Thoracic aorta (tissue), 2 donors: ENCODE results near the gene ST7. TPM values are rescaled to one million over a fixed set of nuclear protein-coding genes. Genes with fewer than 3 reads are reported as not detected.

ENCODE experiments used
- ATAC-seq: fragments of 150-250 bp; one replicate; pipeline ENCODE4 v1.8.0; 2017; ENCODE audit warnings: low read depth; ENCODE audit not compliant: insufficient number of reproducible peaks, low FRiP score
- DNase-seq: peaks from one replicate; pipeline ENCODE4 v3.0.0-alpha.2; 2020; ENCODE audit warnings: low spot score
- H3K27ac ChIP-seq, 2 donors: fragments of 200-600 bp; sonication (generic); 1 replicate in 1 of 2; 2 replicates in 1 of 2; pipeline ENCODE4 v1.5.1; 2016; ENCODE audit warnings: mild to moderate bottlenecking in 2 of 2, moderate library complexity in 2 of 2
- H3K27me3 ChIP-seq: fragments of 200-600 bp; sonication (generic); replicated peaks from 2 replicates; pipeline ENCODE4 v1.6.0; 2016; ENCODE audit warnings: mild to moderate bottlenecking; ENCODE audit not compliant: insufficient read depth
- H3K36me3 ChIP-seq: fragments of 200-600 bp; sonication (generic); one replicate; pipeline ENCODE4 v1.5.1; 2016
- H3K4me1 ChIP-seq, 2 donors: fragments of 200-600 bp; sonication (generic); 1 replicate in 1 of 2; 2 replicates in 1 of 2; pipeline versions ENCODE4 v1.5.1 to v1.6.0; 2016; ENCODE audit warnings: low read depth in 2 of 2, mild to moderate bottlenecking in 1 of 2; ENCODE audit not compliant: control insufficient read depth in 1 of 2
- H3K4me3 ChIP-seq: fragments of 200-600 bp; sonication (generic); 2 replicates; pipeline ENCODE4 v1.5.1; 2016; ENCODE audit warnings: mild to moderate bottlenecking
- H3K9me3 ChIP-seq: fragments of 200-600 bp; sonication (generic); 2 replicates; pipeline ENCODE4 v1.5.1; 2016
- total RNA-seq, 2 donors: library from RNA; depleted of rRNA; stranded (reverse); fragments of >200 nt; gene quantifications; one replicate each; pipeline versions ENCODE4 v1.1.0 to v1.2.3, GENCODE V29; 2016
- TF ChIP-seq, protein P1 (sequence below): fragments of 200-600 bp; sonication (generic); IDR thresholded peaks from one replicate; pipeline ENCODE4 v1.5.1; 2019; ENCODE audit warnings: antibody characterized with exemption

Gene ST7
- total RNA-seq, 2 donors from 2014 or later, result 29.8 to 56.2 TPM

DNA sequence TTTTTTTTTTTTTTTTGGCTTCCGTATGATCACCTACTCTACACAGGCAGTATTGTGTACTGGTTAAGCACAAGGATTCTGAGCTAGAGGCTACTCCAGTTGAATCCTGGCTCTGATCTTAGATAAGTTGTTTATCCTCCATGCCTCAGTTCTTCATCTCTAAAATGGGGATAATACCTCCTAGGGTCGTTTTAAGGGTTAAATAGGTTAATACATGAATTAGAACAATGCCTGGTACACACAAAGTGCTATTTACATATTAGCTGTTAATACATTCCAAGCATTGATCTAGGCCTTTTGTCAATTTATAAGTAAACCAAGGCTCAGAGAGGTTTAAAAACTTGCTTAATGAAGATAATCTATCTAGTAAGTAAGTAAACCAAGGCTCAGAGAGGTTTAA, 59.0 kb downstream of the ST7 start:
- DNase-seq, result no peak
- H3K4me3 ChIP-seq, result no peak overlapping the region
- peaks cover 12 to 44% of the 10 kb centered on the region in 2 donors for H3K4me1 ChIP-seq
- H3K27ac ChIP-seq, result no peak overlapping the region
- TF ChIP-seq, protein P1, sequence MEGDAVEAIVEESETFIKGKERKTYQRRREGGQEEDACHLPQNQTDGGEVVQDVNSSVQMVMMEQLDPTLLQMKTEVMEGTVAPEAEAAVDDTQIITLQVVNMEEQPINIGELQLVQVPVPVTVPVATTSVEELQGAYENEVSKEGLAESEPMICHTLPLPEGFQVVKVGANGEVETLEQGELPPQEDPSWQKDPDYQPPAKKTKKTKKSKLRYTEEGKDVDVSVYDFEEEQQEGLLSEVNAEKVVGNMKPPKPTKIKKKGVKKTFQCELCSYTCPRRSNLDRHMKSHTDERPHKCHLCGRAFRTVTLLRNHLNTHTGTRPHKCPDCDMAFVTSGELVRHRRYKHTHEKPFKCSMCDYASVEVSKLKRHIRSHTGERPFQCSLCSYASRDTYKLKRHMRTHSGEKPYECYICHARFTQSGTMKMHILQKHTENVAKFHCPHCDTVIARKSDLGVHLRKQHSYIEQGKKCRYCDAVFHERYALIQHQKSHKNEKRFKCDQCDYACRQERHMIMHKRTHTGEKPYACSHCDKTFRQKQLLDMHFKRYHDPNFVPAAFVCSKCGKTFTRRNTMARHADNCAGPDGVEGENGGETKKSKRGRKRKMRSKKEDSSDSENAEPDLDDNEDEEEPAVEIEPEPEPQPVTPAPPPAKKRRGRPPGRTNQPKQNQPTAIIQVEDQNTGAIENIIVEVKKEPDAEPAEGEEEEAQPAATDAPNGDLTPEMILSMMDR, result no peak
- no peaks in the 10 kb centered on the region for H3K9me3 ChIP-seq
- H3K36me3 ChIP-seq, result no peaks in the 10 kb centered on the region
- ATAC-seq, result no peak
- no peaks in the 10 kb centered on the region for H3K27me3 ChIP-seq

DNA sequence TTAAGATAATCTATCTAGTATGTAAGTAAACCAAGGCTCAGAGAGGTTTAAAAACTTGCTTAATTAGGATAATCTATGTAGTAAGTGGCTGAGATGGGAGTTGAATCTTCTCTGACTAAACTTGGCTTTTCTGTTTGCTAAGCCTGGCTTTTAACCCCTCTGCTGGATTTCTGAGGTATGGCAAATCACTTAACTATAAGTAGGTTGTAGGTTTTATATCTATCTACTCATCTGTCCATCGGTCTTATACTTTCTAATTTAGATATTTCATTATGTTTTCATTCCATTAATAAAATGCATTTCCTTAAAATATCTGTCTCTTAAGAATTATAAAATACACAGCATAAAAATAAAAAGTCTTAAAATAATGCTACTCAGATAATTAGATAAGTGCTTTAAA, 59.4 kb downstream of the ST7 start:
- no peaks in the 10 kb centered on the region for H3K27me3 ChIP-seq
- DNase-seq (no peak), ATAC-seq (no peak)
- TF ChIP-seq, protein P1, result peak; percentile 18
- no peaks in the 10 kb centered on the region for H3K36me3 ChIP-seq
- H3K4me1 ChIP-seq, result peaks cover 12 to 44% of the 10 kb centered on the region in 2 donors
- no peak overlapping the region for H3K27ac ChIP-seq
- H3K4me3 ChIP-seq, result no peak overlapping the region
- H3K9me3 ChIP-seq, result no peaks in the 10 kb centered on the region

DNA sequence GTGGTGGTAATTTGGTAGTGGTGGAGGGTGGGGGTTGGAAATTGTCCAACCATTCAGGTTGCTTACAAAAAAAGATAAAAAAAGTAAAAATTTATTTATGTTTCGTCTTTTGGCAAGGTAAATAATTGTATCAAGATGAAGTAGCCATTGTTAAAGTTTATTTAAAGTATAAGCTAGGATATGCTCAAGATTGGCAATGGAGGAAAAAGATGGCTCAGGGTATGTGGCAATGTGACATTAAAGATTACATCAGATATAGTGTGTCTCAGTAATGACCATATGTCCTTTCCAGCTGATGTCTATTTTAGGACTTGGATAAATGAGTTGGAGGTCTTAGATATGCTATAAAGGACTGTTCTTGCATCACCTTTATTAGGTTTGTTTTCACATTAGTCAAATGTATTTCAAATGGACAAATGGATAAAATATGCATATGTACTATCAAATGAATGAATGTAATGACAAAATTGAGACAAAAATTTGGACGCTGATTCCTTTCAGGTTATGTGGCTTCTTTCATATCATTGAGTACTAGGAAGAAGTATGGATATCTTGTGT, 60.9 kb downstream of the ST7 start:
- H3K27me3 ChIP-seq, result no peaks in the 10 kb centered on the region
- DNase-seq (no peak), ATAC-seq (no peak)
- H3K36me3 ChIP-seq, result no peaks in the 10 kb centered on the region
- H3K4me1 ChIP-seq, result peaks cover 12 to 44% of the 10 kb centered on the region in 2 donors
- H3K9me3 ChIP-seq, result no peaks in the 10 kb centered on the region
- H3K4me3 ChIP-seq, result peak overlapping the region; percentile 52
- no peak overlapping the region for H3K27ac ChIP-seq
- TF ChIP-seq, protein P1, result no peak

DNA sequence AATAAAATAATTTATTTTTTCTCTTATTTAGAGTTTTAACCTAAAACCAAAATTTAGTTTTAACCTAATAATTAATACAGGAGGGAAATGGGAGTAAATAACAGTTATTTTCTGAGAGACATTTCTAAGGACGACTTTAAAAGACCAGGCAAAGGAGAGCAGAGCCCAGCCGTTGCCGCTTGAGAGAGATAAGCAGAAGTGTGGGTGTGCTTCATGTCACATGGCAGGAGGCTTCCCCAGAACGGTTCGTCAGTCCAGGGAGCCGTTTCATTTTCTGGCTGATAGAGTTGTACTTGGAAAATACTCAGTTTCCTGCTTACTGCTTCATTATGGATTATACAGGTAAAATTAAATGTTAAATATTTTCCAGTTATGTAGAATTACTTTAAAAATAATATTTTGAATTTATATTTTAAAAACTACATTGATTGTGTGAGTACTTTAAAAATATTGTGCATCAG, 61.4 kb downstream of the ST7 start:
- no peaks in the 10 kb centered on the region for H3K36me3 ChIP-seq
- H3K9me3 ChIP-seq, result no peaks in the 10 kb centered on the region
- ATAC-seq, result no peak
- peaks cover 12 to 45% of the 10 kb centered on the region in 2 donors for H3K4me1 ChIP-seq
- H3K27ac ChIP-seq, result no peak overlapping the region
- TF ChIP-seq, protein P1, result no peak
- peak overlapping the region; percentile 52 for H3K4me3 ChIP-seq
- no peak for DNase-seq
- no peaks in the 10 kb centered on the region for H3K27me3 ChIP-seq

DNA sequence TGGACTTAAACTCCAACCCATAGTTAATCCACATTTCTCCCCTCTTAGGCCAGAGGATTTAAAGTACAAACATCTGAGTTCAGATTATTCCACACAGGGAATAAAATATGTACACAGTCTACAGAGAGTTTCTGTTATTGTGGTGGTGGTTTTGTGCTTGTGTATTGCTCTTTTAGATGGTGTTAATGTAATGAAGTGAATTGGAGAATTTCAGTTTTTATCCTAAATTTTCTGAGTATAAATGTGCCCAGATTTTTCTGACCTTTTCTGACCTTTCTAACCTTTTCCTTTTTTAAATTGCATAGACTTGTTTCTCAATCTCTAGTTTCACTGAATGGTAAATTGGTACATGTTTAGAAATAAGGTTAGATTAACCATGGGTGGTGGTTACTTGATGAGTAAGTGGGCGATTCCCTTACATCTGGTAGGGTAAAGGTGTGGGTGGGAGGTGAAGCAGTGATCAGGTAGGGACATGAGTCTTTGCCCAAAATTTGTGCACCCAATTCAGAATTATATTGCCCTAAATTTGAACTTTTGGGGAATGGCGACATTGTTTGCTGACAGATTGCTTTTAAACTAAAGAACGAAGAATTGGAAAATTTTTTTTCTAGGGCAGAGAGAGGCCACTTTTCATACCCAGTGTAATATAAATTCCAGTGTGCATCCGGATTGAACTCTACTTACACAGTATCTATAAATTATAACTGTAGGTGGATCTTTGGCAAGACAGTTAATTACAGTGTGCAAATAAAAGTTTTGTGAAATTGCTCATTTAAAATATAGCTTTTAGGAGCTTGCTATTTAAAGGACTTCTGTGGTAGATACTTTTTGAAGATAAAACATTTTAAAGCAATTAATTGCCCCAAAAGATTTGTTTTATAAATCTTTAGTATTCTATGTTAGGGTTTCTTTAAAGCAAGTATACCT, 62.2 kb downstream of the ST7 start:
- no peaks in the 10 kb centered on the region for H3K36me3 ChIP-seq
- H3K27me3 ChIP-seq, result no peaks in the 10 kb centered on the region
- no peaks in the 10 kb centered on the region for H3K9me3 ChIP-seq
- no peak for ATAC-seq
- H3K27ac ChIP-seq, result no peak overlapping the region
- H3K4me1 ChIP-seq, result peaks cover 6 to 45% of the 10 kb centered on the region in 2 donors
- DNase-seq, result no peak
- TF ChIP-seq, protein P1, result no peak
- no peak overlapping the region for H3K4me3 ChIP-seq
